Glomerular endothelial cell (primary cell): ENCODE results near the gene OR3A2. TPM values are rescaled to one million over a fixed set of nuclear protein-coding genes. Genes with fewer than 3 reads are reported as not detected.
"Not testable (repeated sequence)": the region's sequence is repeated elsewhere in the genome, so short reads cannot be mapped to it uniquely, and the experiment has no call there.

Experiments used
- DNase-seq: peaks from one replicate; pipeline ENCODE4 v3.0.0-alpha.2; 2011; ENCODE audit warnings: low read depth, low spot score; ENCODE audit errors: extremely low read depth
- total RNA-seq: library from RNA; depleted of rRNA; stranded (reverse); fragments of >200 nt; gene quantifications from 2 replicates; pipeline ENCODE4 v1.2.3, GENCODE V29; 2015

Gene OR3A2
- total RNA-seq, 1 donor from 2014 or later: not detected

GRCh38 chr17:3295632-3296031 is 90.5 kb downstream of the OR3A2 start:
- no peak for DNase-seq

GRCh38 chr17:3293548-3293947 is 92.6 kb downstream of the OR3A2 start:
- DNase-seq: not testable (repeated sequence)

- DNase-seq: no peak
Measured at GRCh38 chr17:3282901-3283300, 103.2 kb downstream of the OR3A2 start.

GRCh38 chr17:3276126-3276525 is 110.0 kb downstream of the OR3A2 start:
- DNase-seq: no peak

- DNase-seq: no peak
Measured at GRCh38 chr17:3271072-3271848, 114.8 kb downstream of the OR3A2 start.

GRCh38 chr17:3260600-3260999 is 125.5 kb downstream of the OR3A2 start:
- DNase-seq: no peak

GRCh38 chr17:3260163-3260562 is 125.9 kb downstream of the OR3A2 start:
- DNase-seq: no peak

- DNase-seq: no peak
Measured at GRCh38 chr17:3256575-3256974, 129.5 kb downstream of the OR3A2 start.

GRCh38 chr17:3249013-3249412 is 137.1 kb downstream of the OR3A2 start:
- not testable (repeated sequence) for DNase-seq

GRCh38 chr17:3244841-3245240 is 141.3 kb downstream of the OR3A2 start:
- DNase-seq: not testable (repeated sequence)

GRCh38 chr17:3241044-3241443 is 145.1 kb downstream of the OR3A2 start:
- DNase-seq: not testable (repeated sequence)

- not testable (repeated sequence) for DNase-seq
Measured at GRCh38 chr17:3238685-3239084, 147.4 kb downstream of the OR3A2 start.

- DNase-seq: not testable (repeated sequence)
Measured at GRCh38 chr17:3232300-3232699, 153.8 kb downstream of the OR3A2 start.

Other genes with a start within 250 kb of the OR3A2 start
- not detected in 2 replicates for gene OR1A2, start 188.8 kb downstream of the OR3A2 start, total RNA-seq
- gene OR1A1, start 178.6 kb downstream of the OR3A2 start, total RNA-seq: not detected in 2 replicates
- gene OR3A1, start 87.9 kb downstream of the OR3A2 start, total RNA-seq: not detected in 2 replicates
- not detected in 2 replicates for gene OR1E1, start 12.1 kb upstream of the OR3A2 start, total RNA-seq
- gene OR3A3, start 25.1 kb upstream of the OR3A2 start, total RNA-seq: not detected in 2 replicates
- gene OR1E2, start 47.5 kb upstream of the OR3A2 start, total RNA-seq: not detected in 2 replicates
- gene SPATA22, start 85.5 kb upstream of the OR3A2 start, total RNA-seq: not detected in 2 replicates
- gene ASPA, start 89.7 kb upstream of the OR3A2 start, total RNA-seq: not detected in 2 replicates
- gene TRPV3, start 171.5 kb upstream of the OR3A2 start, total RNA-seq: 0.06 TPM in 1 of 2 replicates, not detected in the other
- gene TRPV1, start 223.1 kb upstream of the OR3A2 start, total RNA-seq: 1.2 and 2.2 TPM in 2 replicates
- 14.5 and 15.0 TPM in 2 replicates for gene SHPK, start 249.9 kb upstream of the OR3A2 start, total RNA-seq